Measurements from ENCODE around the gene RPUSD1. TPM values are rescaled to one million over a fixed set of nuclear protein-coding genes. Genes with fewer than 3 reads are reported as not detected.

Gene RPUSD1
- total and polyA plus RNA-seq, 2 donors (not counting 3 experiments of a cell fraction or from before 2014, with no cell fraction given) = 46.2 to 55.8 TPM

DNA sequence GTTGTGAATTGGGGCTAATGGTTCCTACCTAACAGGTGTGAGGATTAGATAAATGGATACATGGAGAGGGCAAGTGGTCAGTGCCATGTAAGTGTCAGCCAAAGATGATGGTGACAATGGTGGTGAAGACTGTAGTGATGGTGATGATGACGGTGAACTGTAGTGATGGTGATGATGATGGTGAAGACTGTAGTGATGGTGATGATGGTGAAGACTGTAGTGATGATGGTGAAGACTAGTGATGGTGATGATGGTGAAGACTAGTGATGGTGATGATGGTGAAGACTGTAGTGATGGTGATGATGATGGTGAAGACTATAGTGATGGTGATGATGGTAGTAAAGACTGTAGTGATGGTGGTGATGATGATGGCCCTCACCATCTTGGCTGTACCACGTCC, 30.4 kb upstream of the RPUSD1 start:
- POLR2A ChIA-PET = no interaction called here
- CTCF ChIA-PET = no interaction called here
- Histone ChIP-seq H3K4me2 (ENCODE audit: insufficient read depth, low read length) (no peak overlapping the region), H3K9me1 (replicated peaks; ENCODE audit: control insufficient read depth, extremely low read depth, insufficient read depth, low read length) (no peaks in the 10 kb centered on the region), H3K27me3 (ENCODE audit: control insufficient read depth in 2 of 2, insufficient read depth in 2 of 2, low read length in 2 of 2) (peaks cover 0 to 10% of the 10 kb centered on the region in 2 experiments), H3K27ac (ENCODE audit: insufficient read depth, low read depth, low read length) (no peak overlapping the region), H3K4me1 (ENCODE audit: control insufficient read depth, extremely low read depth, insufficient read depth, low read length) (no peaks in the 10 kb centered on the region), H4K20me1 (replicated peaks; ENCODE audit: control insufficient read depth, extremely low read depth, insufficient read depth, low read length) (no peaks in the 10 kb centered on the region), H3K79me2 (ENCODE audit: control insufficient read depth, insufficient read depth, low read length) (no peaks in the 10 kb centered on the region), H3K4me3 (replicated peaks in 1 of 3; ENCODE audit: insufficient read depth in 1 of 3, low read depth in 1 of 3, low read length in 3 of 3) (no peak overlapping the region), H3K36me3 (ENCODE audit: control insufficient read depth in 2 of 2, extremely low read depth in 1 of 2, insufficient read depth in 2 of 2, low read length in 2 of 2) (no peaks in the 10 kb centered on the region), H3K9me3 (replicated peaks; ENCODE audit: control insufficient read depth, insufficient read depth, low read length) (no peaks in the 10 kb centered on the region), H2AFZ (ENCODE audit: low read depth, low read length) (no peak overlapping the region), H3K9ac (replicated peaks; ENCODE audit: extremely low read depth, insufficient read depth, low read length) (no peak overlapping the region)
- FAIRE-seq (peak; percentile 72), DNase-seq (ENCODE audit: low read depth, low spot score) (no peak)
- dilution Hi-C loops (cut with MboI; ENCODE audit: extremely low pct_ligation_motif_present, low sequenced_read_pairs) (no loop called here), intact Hi-C loops (cut with micrococcal nuclease) (no loop called here)
- BruUV-seq (replicated peaks) = no TSS peak
- TF ChIP-seq EZH2 (IDR thresholded peaks at IDR 0.05; ENCODE audit: borderline replicate concordance, low read depth, low read length, severe bottlenecking) (no peak), FOS (IDR thresholded peaks at IDR 0.05; ENCODE audit: borderline replicate concordance, insufficient read depth, low read length) (no peak), MYC (IDR thresholded peaks at IDR 0.05; ENCODE audit: low read depth, low read length) (no peak), JUN (IDR thresholded peaks at IDR 0.05; ENCODE audit: borderline replicate concordance, insufficient read depth, insufficient read length, low read depth) (no peak), POLR2AphosphoS5 (IDR thresholded peaks at IDR 0.05; ENCODE audit: insufficient read depth, low read depth, low read length) (no peak), POLR2A (IDR thresholded peaks at IDR 0.05; ENCODE audit: low read depth, low read length) (no peak), MAX (IDR thresholded peaks at IDR 0.05; ENCODE audit: insufficient read depth, insufficient read length) (no peak), GATA2 (IDR thresholded peaks at IDR 0.05; ENCODE audit: insufficient read depth, insufficient read length, low read depth, low read length) (no peak)
- TF ChIP-seq, protein P1, sequence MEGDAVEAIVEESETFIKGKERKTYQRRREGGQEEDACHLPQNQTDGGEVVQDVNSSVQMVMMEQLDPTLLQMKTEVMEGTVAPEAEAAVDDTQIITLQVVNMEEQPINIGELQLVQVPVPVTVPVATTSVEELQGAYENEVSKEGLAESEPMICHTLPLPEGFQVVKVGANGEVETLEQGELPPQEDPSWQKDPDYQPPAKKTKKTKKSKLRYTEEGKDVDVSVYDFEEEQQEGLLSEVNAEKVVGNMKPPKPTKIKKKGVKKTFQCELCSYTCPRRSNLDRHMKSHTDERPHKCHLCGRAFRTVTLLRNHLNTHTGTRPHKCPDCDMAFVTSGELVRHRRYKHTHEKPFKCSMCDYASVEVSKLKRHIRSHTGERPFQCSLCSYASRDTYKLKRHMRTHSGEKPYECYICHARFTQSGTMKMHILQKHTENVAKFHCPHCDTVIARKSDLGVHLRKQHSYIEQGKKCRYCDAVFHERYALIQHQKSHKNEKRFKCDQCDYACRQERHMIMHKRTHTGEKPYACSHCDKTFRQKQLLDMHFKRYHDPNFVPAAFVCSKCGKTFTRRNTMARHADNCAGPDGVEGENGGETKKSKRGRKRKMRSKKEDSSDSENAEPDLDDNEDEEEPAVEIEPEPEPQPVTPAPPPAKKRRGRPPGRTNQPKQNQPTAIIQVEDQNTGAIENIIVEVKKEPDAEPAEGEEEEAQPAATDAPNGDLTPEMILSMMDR (IDR thresholded peaks at IDR 0.05; ENCODE audit: extremely low read depth in 1 of 2, insufficient read depth in 1 of 2, low read depth in 1 of 2, low read length in 2 of 2) = no peak
